DOHH2 (cell line): ENCODE results near the gene CLIC6.

Experiments used
- CTCF ChIP-seq: fragments of 200-600 bp; sonication (generic); IDR thresholded peaks from one replicate; pipeline ENCODE4 v1.5.1; 2014; ENCODE audit warnings: antibody characterized with exemption, mild to moderate bottlenecking, low read depth, low read length; ENCODE audit not compliant: poor library complexity, severe bottlenecking
- EZH2phosphoT487 ChIP-seq: fragments of 200-600 bp; sonication (generic); IDR thresholded peaks from 2 replicates; pipeline ENCODE4 v1.6.1; 2017; ENCODE audit warnings: borderline replicate concordance, mild to moderate bottlenecking, antibody characterized with exemption, low read length, moderate library complexity, mixed read lengths

GRCh38 chr21:34668803-34669148 lies at the start of gene CLIC6:
- TF ChIP-seq CTCF (no peak), EZH2phosphoT487 (no peak)
